Right lobe of liver (tissue), 6 donors: Measurements from ENCODE around the gene SPON1. TPM values are rescaled to one million over a fixed set of nuclear protein-coding genes. Genes with fewer than 3 reads are reported as not detected.

ENCODE experiments used
- ATAC-seq, 4 donors: fragments of 200-7000 bp; cut with Tn5 transposase; one replicate each; pipeline ENCODE4 v1.9.1; 2020; ENCODE audit warnings: mild to moderate bottlenecking in 4 of 4, moderate library complexity in 4 of 4
- DNase-seq, 3 donors: peaks; one replicate each; pipeline ENCODE4 v3.0.0-alpha.2; 2020
- H3K27ac ChIP-seq, 3 donors: fragments of 200-600 bp; one replicate each; pipeline ENCODE4 v1.8.0; 2022
- H3K27me3 ChIP-seq, 2 donors: fragments of 200-600 bp; one replicate each; pipeline ENCODE4 v1.8.0; 2022
- H3K36me3 ChIP-seq, 4 donors: fragments of 200-600 bp; sonication (generic) in 1 of 4; one replicate each; pipeline versions ENCODE4 v1.5.1 to v1.8.0; 2017 to 2022; ENCODE audit warnings: control low read depth in 1 of 4
- H3K4me1 ChIP-seq, 4 donors: fragments of 200-600 bp; sonication (generic) in 1 of 4; one replicate each; pipeline versions ENCODE4 v1.5.1 to v1.8.0; 2017 to 2022; ENCODE audit warnings: control low read depth in 1 of 4
- H3K4me3 ChIP-seq, 3 donors: fragments of 200-600 bp; one replicate each; pipeline ENCODE4 v1.8.0; 2022
- H3K9me3 ChIP-seq, 4 donors: fragments of 200-600 bp; sonication (generic) in 1 of 4; one replicate each; pipeline versions ENCODE4 v1.5.1 to v1.8.0; 2017 to 2022; ENCODE audit warnings: control low read depth in 1 of 4
- CTCF ChIP-seq, 4 donors: fragments of 200-600 bp in 3 of 4; fragments of 450-650 bp in 1 of 4; IDR thresholded peaks; one replicate each; pipeline versions ENCODE4 v1.5.1 to v1.8.0; 2016 to 2022; ENCODE audit warnings: antibody characterized with exemption in 4 of 4, mild to moderate bottlenecking in 2 of 4
- POLR2A ChIP-seq: fragments of 450-650 bp; IDR thresholded peaks from one replicate; pipeline ENCODE4 v1.6.1; 2017; ENCODE audit warnings: antibody characterized with exemption, mild to moderate bottlenecking
- WGBS: methylation state at CpG from one replicate; pipeline ENCODE4 v1.1.6; 2018; ENCODE audit warnings: low coverage, low lambda C conversion rate; ENCODE audit not compliant: insufficient coverage; ENCODE audit errors: missing lambda C conversion rate; 5-methylcytosine and 5-hydroxymethylcytosine counted together
- intact Hi-C, 2 donors: fragments of 100-400 bp; cut with DNase I; formaldehyde crosslinking; loops; one replicate each; pipeline versions ENCODE4 v1.11.2 to v1.14.1; 2022
- total RNA-seq, 6 experiments: library from RNA; depleted of rRNA in 2 of 6; stranded (reverse); fragments of >200 nt in 2 of 6; fragmentation: NEBNext Ultra II Directional in 3 of 6; extraction: Animal tissue kit (Norgen Biotek cat#: 25700) in 3 of 6; gene quantifications; one replicate each; pipeline versions ENCODE4 v1.1.0 to v1.2.4, GENCODE V29; 2016 to 2023
- donor health status: DM: no; HTN: yes; CAD: no.
- donor health status: DM: no; HTN: no; CAD: no.
- donor health status: DM: no; HTN: no; CAD: no.
- donor health status: DM: no; HTN: yes; CAD: no.
- donor health status: DM: no; HTN: yes; CAD: no.

SPON1 gene
- total RNA-seq, 6 experiments from 2014 or later, result 0.51 to 2.4 (median 1.6) TPM

- intact Hi-C loops, result no loop called here
- H3K36me3 ChIP-seq, result no peaks in the 10 kb centered on the region
- H3K9me3 ChIP-seq, result no peaks in the 10 kb centered on the region
- H3K27me3 ChIP-seq, result no peaks in the 10 kb centered on the region
- no peak for ATAC-seq
- no peaks in the 10 kb centered on the region for H3K4me1 ChIP-seq
- TF ChIP-seq CTCF (IDR thresholded peaks at IDR 0.05), result no peak
- TF ChIP-seq POLR2A, result no peak
- 48% methylated on average over 6 of the region's 7 CpGs for WGBS
- H3K4me3 ChIP-seq, result no peak overlapping the region
- H3K27ac ChIP-seq, result no peak overlapping the region
- DNase-seq, result no peak
Observed at GRCh38 chr11:13993096-13993765, 30.7 kb downstream of the SPON1 start.

DNA sequence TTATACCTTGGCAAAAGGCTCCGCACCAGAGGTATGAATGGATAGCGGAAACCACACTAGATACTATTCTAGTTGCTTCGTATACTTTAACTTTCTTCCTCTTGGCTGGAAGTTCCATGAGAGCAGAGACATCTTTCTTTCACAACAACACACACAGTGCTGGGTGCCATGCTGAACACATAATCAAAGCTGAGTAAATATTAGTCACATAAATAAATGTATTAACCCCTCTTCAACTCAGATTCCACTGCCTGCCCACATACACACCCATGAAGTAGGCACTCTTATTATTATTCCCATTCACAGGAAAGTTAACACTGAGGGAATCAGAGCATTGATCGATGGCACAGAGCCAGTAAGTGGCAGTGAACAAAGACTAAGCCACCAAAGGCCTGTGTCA lies 35.4 kb downstream of the SPON1 start:
- TF ChIP-seq POLR2A, result no peak

DNA sequence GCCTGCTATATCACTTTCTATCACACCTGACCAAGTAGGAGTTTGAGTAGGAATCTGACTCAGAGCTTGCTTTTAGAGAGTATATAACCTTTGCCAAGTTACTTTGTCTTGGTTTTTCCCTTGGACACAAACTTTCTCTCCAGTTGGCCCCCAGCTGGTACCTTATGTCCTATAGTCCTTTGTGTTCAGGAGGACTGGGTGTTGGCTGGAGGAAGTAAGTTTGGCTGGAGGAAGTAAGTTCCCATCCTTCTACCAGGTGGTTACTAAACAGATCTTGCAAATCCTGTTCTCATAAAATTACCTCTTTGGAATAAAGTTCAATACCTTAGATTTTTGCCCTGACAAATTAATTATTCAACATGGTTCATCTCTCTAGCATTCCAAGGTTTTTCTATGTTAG lies 37.2 kb downstream of the SPON1 start:
- Histone ChIP-seq H3K9me3 (peaks cover 0 to 5% (median 0%) of the 10 kb centered on the region in 4 donors), H3K4me1 (no peaks in the 10 kb centered on the region), H3K27me3 (no peaks in the 10 kb centered on the region), H3K4me3 (no peak overlapping the region), H3K27ac (no peak overlapping the region), H3K36me3 (no peaks in the 10 kb centered on the region)
- no peak for ATAC-seq
- DNase-seq, result no peak
- no peak for TF ChIP-seq POLR2A
- TF ChIP-seq CTCF (IDR thresholded peaks at IDR 0.05), result no peak
- intact Hi-C loops, result no loop called here

More for the DNA sequence above, 35.4 kb downstream of the SPON1 start:
- H3K9me3 ChIP-seq, result peaks cover 0 to 5% (median 0%) of the 10 kb centered on the region in 4 donors
- H3K4me1 ChIP-seq, result no peaks in the 10 kb centered on the region
- H3K4me3 ChIP-seq, result no peak overlapping the region
- no peak overlapping the region for H3K27ac ChIP-seq
- intact Hi-C loops, result no loop called here
- 80% methylated on average over 4 of the region's 4 CpGs for WGBS
- no peak for ATAC-seq
- no peaks in the 10 kb centered on the region for H3K27me3 ChIP-seq
- no peaks in the 10 kb centered on the region for H3K36me3 ChIP-seq
- DNase-seq, result no peak

DNA sequence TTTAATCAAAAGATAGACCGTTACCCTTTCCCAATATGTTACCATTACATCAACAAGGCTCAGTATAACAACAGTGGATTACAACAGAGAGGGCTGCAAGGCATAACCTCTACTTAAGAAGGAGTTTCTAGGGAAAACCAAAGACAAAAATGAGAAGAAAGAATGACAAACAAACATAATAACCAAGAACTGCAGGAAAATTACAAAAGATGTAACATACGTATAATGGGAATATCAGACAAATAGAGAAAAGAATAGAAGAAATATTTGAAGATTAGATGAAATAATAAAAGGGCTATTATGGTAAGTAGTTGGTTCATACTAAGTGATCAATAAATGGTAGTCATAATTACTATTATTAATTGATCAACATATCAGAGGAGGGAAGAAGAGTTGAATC lies 39.1 kb downstream of the SPON1 start:
- TF ChIP-seq POLR2A (no peak), CTCF (IDR thresholded peaks at IDR 0.05) (no peak)
- Histone ChIP-seq H3K36me3 (no peaks in the 10 kb centered on the region), H3K27ac (no peak overlapping the region), H3K4me3 (no peak overlapping the region), H3K27me3 (no peaks in the 10 kb centered on the region), H3K9me3 (peaks cover 0 to 5% (median 0%) of the 10 kb centered on the region in 4 donors), H3K4me1 (no peaks in the 10 kb centered on the region)
- ATAC-seq, result no peak
- WGBS, result 92% methylated on average over 2 of the region's 2 CpGs
- intact Hi-C loops, result no loop called here
- no peak for DNase-seq

DNA sequence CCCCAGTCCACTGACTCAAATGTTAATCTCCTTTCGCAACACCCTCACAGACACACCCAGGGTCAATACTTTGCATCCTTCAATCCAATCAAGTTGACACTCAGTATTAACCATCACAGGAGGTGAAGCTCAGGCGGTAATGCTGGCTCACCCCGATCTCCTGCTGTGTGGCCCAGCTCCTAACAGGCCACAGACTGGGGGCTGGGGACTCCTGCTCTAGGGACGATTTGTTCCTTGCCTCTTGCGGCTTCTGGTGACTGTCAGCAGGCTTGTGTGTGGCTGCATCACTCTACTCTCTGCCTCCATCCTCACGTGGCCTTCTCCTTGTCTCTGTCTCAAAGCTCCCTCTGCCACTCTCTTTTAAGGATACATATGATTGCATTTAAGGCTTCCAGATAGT lies 45.0 kb downstream of the SPON1 start:
- no peak for TF ChIP-seq CTCF (IDR thresholded peaks at IDR 0.05)
- TF ChIP-seq POLR2A, result no peak
- Histone ChIP-seq H3K27ac (no peak overlapping the region), H3K4me3 (no peak overlapping the region), H3K9me3 (no peaks in the 10 kb centered on the region), H3K36me3 (no peaks in the 10 kb centered on the region), H3K27me3 (no peaks in the 10 kb centered on the region), H3K4me1 (no peaks in the 10 kb centered on the region)
- no peak for ATAC-seq
- WGBS, result 63% methylated on average over 5 of the region's 6 CpGs
- DNase-seq, result no peak
- intact Hi-C loops, result no loop called here
